ENCODE results near the gene TFDP2.

The TFDP2 gene

GRCh38 chr3:142051351-142051750, 98.0 kb downstream of the TFDP2 start:
- no peaks in the 10 kb centered on the region for H3K27me3 Mint-ChIP-seq
- H3K27ac Mint-ChIP-seq (ENCODE audit: low read depth), result no peak overlapping the region
- H3K9me3 Mint-ChIP-seq, result no peaks in the 10 kb centered on the region
- DNase-seq (ENCODE audit: low spot score in 2 of 2) (no peak), ATAC-seq (replicated peaks; ENCODE audit: extremely low read depth, poor library complexity, severe bottlenecking) (no peak)
- no peaks in the 10 kb centered on the region for H3K4me1 Mint-ChIP-seq
- no peak overlapping the region for H3K4me3 Mint-ChIP-seq
- H3K36me3 Mint-ChIP-seq (ENCODE audit: insufficient read depth), result peaks cover 3% of the 10 kb centered on the region

GRCh38 chr3:142047021-142047369, 102.3 kb downstream of the TFDP2 start:
- Mint-ChIP-seq H3K4me3 (no peak overlapping the region), H3K4me1 (no peaks in the 10 kb centered on the region), H3K27ac (ENCODE audit: low read depth) (no peak overlapping the region), H3K9me3 (no peaks in the 10 kb centered on the region), H3K36me3 (ENCODE audit: insufficient read depth) (peaks cover 2% of the 10 kb centered on the region), H3K27me3 (no peaks in the 10 kb centered on the region)
- no peak for DNase-seq (ENCODE audit: low spot score in 2 of 2)
- ATAC-seq (replicated peaks; ENCODE audit: extremely low read depth, poor library complexity, severe bottlenecking), result no peak

- no peak overlapping the region for H3K27ac Mint-ChIP-seq (ENCODE audit: low read depth)
- no peaks in the 10 kb centered on the region for H3K9me3 Mint-ChIP-seq
- ATAC-seq (replicated peaks; ENCODE audit: extremely low read depth, poor library complexity, severe bottlenecking) (no peak), DNase-seq (ENCODE audit: low spot score in 2 of 2) (no peak)
- no peaks in the 10 kb centered on the region for H3K4me1 Mint-ChIP-seq
- H3K4me3 Mint-ChIP-seq, result no peak overlapping the region
- H3K36me3 Mint-ChIP-seq (ENCODE audit: insufficient read depth), result peaks cover 2% of the 10 kb centered on the region
- H3K27me3 Mint-ChIP-seq, result no peaks in the 10 kb centered on the region
Measured at GRCh38 chr3:142046320-142047020, 102.9 kb downstream of the TFDP2 start.

GRCh38 chr3:142040941-142041491, 108.3 kb downstream of the TFDP2 start:
- Mint-ChIP-seq H3K36me3 (ENCODE audit: insufficient read depth) (peaks cover 4% of the 10 kb centered on the region), H3K27me3 (no peaks in the 10 kb centered on the region), H3K4me3 (no peak overlapping the region), H3K9me3 (no peaks in the 10 kb centered on the region), H3K27ac (ENCODE audit: low read depth) (no peak overlapping the region), H3K4me1 (no peaks in the 10 kb centered on the region)
- ATAC-seq (replicated peaks; ENCODE audit: extremely low read depth, poor library complexity, severe bottlenecking), result no peak
- DNase-seq (ENCODE audit: low spot score in 2 of 2), result no peak

- H3K4me3 Mint-ChIP-seq, result no peak overlapping the region
Measured at GRCh38 chr3:142035308-142035922, 113.9 kb downstream of the TFDP2 start.

GRCh38 chr3:142033292-142033691, 116.1 kb downstream of the TFDP2 start:
- DNase-seq (ENCODE audit: low spot score in 2 of 2), result no peak
- H3K4me1 Mint-ChIP-seq, result peaks cover 4% of the 10 kb centered on the region
- no peak overlapping the region for H3K4me3 Mint-ChIP-seq
- ATAC-seq (replicated peaks; ENCODE audit: extremely low read depth, poor library complexity, severe bottlenecking), result no peak
- H3K27me3 Mint-ChIP-seq, result no peaks in the 10 kb centered on the region
- H3K36me3 Mint-ChIP-seq (ENCODE audit: insufficient read depth), result peaks cover 3% of the 10 kb centered on the region
- H3K27ac Mint-ChIP-seq (ENCODE audit: low read depth), result no peak overlapping the region
- no peaks in the 10 kb centered on the region for H3K9me3 Mint-ChIP-seq

More at GRCh38 chr3:142035308-142035922, 113.9 kb downstream of the TFDP2 start:
- Mint-ChIP-seq H3K4me1 (no peaks in the 10 kb centered on the region), H3K27me3 (no peaks in the 10 kb centered on the region), H3K36me3 (ENCODE audit: insufficient read depth) (no peaks in the 10 kb centered on the region), H3K9me3 (no peaks in the 10 kb centered on the region), H3K27ac (ENCODE audit: low read depth) (no peak overlapping the region)
- DNase-seq (ENCODE audit: low spot score in 2 of 2) (no peak), ATAC-seq (replicated peaks; ENCODE audit: extremely low read depth, poor library complexity, severe bottlenecking) (no peak)

- Mint-ChIP-seq H3K36me3 (ENCODE audit: insufficient read depth) (peaks cover 6% of the 10 kb centered on the region), H3K27ac (ENCODE audit: low read depth) (no peak overlapping the region), H3K9me3 (no peaks in the 10 kb centered on the region), H3K4me1 (peaks cover 6% of the 10 kb centered on the region), H3K27me3 (no peaks in the 10 kb centered on the region), H3K4me3 (no peak overlapping the region)
- ATAC-seq (replicated peaks; ENCODE audit: extremely low read depth, poor library complexity, severe bottlenecking) (no peak), DNase-seq (ENCODE audit: low spot score in 2 of 2) (no peak)
Measured at GRCh38 chr3:142031575-142031974, 117.8 kb downstream of the TFDP2 start.

- ATAC-seq (replicated peaks; ENCODE audit: extremely low read depth, poor library complexity, severe bottlenecking) (no peak), DNase-seq (ENCODE audit: low spot score in 2 of 2) (no peak)
- H3K4me1 Mint-ChIP-seq, result peaks cover 6% of the 10 kb centered on the region
- H3K9me3 Mint-ChIP-seq, result no peaks in the 10 kb centered on the region
- peaks cover 6% of the 10 kb centered on the region for H3K36me3 Mint-ChIP-seq (ENCODE audit: insufficient read depth)
- no peak overlapping the region for H3K27ac Mint-ChIP-seq (ENCODE audit: low read depth)
- no peak overlapping the region for H3K4me3 Mint-ChIP-seq
- H3K27me3 Mint-ChIP-seq, result no peaks in the 10 kb centered on the region
Measured at GRCh38 chr3:142029791-142030190, 119.6 kb downstream of the TFDP2 start.

GRCh38 chr3:142029052-142029642, 120.2 kb downstream of the TFDP2 start:
- DNase-seq (ENCODE audit: low spot score in 2 of 2), result no peak
- no peak overlapping the region for H3K27ac Mint-ChIP-seq (ENCODE audit: low read depth)
- H3K36me3 Mint-ChIP-seq (ENCODE audit: insufficient read depth), result peaks cover 6% of the 10 kb centered on the region
- no peak for ATAC-seq (replicated peaks; ENCODE audit: extremely low read depth, poor library complexity, severe bottlenecking)
- no peak overlapping the region for H3K4me3 Mint-ChIP-seq
- H3K4me1 Mint-ChIP-seq, result peaks cover 6% of the 10 kb centered on the region
- no peaks in the 10 kb centered on the region for H3K27me3 Mint-ChIP-seq
- H3K9me3 Mint-ChIP-seq, result no peaks in the 10 kb centered on the region

GRCh38 chr3:142028243-142028777, 121.0 kb downstream of the TFDP2 start:
- Mint-ChIP-seq H3K4me1 (peaks cover 6% of the 10 kb centered on the region), H3K27me3 (no peaks in the 10 kb centered on the region), H3K9me3 (no peaks in the 10 kb centered on the region), H3K4me3 (peak overlapping the region; percentile 80), H3K36me3 (ENCODE audit: insufficient read depth) (peaks cover 6% of the 10 kb centered on the region), H3K27ac (ENCODE audit: low read depth) (peak overlapping the region; percentile 16)
- DNase-seq (ENCODE audit: low spot score in 2 of 2), result no peak
- peak; percentile 80 for ATAC-seq (replicated peaks; ENCODE audit: extremely low read depth, poor library complexity, severe bottlenecking)

- H3K4me1 Mint-ChIP-seq, result peaks cover 6% of the 10 kb centered on the region
- DNase-seq (ENCODE audit: low spot score in 2 of 2), result no peak
Measured at GRCh38 chr3:142027735-142028134, 121.6 kb downstream of the TFDP2 start.

GRCh38 chr3:142027300-142027699, 122.0 kb downstream of the TFDP2 start:
- no peaks in the 10 kb centered on the region for H3K9me3 Mint-ChIP-seq
- no peak for ATAC-seq (replicated peaks; ENCODE audit: extremely low read depth, poor library complexity, severe bottlenecking)
- no peaks in the 10 kb centered on the region for H3K27me3 Mint-ChIP-seq
- no peak overlapping the region for H3K27ac Mint-ChIP-seq (ENCODE audit: low read depth)
- peaks cover 6% of the 10 kb centered on the region for H3K36me3 Mint-ChIP-seq (ENCODE audit: insufficient read depth)
- H3K4me3 Mint-ChIP-seq, result peak overlapping the region; percentile 80
- no peak for DNase-seq (ENCODE audit: low spot score in 2 of 2)
- H3K4me1 Mint-ChIP-seq, result peaks cover 8% of the 10 kb centered on the region

More at GRCh38 chr3:142027735-142028134, 121.6 kb downstream of the TFDP2 start:
- Mint-ChIP-seq H3K4me3 (peak overlapping the region; percentile 80), H3K36me3 (ENCODE audit: insufficient read depth) (peaks cover 6% of the 10 kb centered on the region), H3K27me3 (no peaks in the 10 kb centered on the region), H3K9me3 (no peaks in the 10 kb centered on the region), H3K27ac (ENCODE audit: low read depth) (no peak overlapping the region)
- peak; percentile 72 for ATAC-seq (replicated peaks; ENCODE audit: extremely low read depth, poor library complexity, severe bottlenecking)

All from central memory CD8-positive, alpha-beta T cell (primary cell).